ENCODE results near the gene IPPK. TPM values are rescaled to one million over a fixed set of nuclear protein-coding genes. Genes with fewer than 3 reads are reported as not detected.

IPPK gene
- polyA plus RNA-seq, 1 donor from 2014 or later, result 5.2 TPM

DNA sequence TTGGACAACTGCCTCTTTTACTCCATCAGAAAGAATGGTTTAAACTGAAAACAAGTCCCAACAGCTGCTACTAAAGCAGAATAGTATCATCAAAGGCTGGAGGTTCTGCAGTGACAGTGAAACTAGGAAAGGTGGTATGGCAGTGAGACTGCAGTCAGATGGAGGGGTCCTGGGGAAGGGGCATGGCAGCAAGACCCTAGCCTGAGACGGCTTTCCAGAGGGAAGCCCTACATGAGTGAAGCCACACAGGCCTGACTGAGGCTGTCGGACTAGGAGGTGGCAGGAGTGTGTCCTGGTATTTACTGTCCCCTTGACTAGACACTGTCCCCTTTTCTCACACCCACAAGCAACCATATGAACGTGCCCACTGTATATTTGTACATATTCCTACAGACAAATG, 40.4 kb upstream of the IPPK start:
- Mint-ChIP-seq H3K36me3 (peaks cover 9% of the 10 kb centered on the region), H3K27ac (no peak overlapping the region), H3K27me3 (no peaks in the 10 kb centered on the region), H3K9me3 (no peaks in the 10 kb centered on the region), H3K4me1 (peaks cover 6 to 18% (median 10%) of the 10 kb centered on the region in 3 donors), H3K4me3 (peak overlapping the region in 1 of 4 donors; percentile 49)

DNA sequence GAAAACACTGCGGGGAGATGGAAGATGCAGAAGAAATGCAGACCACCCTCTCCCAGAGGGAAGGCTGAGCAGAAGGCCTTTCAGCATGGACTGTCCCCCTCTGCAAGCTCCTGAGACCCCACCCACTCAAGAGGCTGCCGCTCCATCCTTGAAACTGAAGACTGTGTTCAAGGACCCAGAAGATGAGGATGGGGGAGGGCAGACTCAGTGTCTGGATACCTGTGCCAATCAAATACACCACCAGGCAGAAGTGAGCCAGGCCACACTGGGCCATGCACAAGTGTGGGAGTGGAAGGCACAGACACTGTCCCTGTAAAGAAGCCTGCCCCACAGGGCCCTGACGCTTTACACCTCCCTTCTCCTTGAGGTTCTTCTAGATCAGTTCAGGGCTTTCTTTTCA, 40.0 kb upstream of the IPPK start:
- no peak overlapping the region for H3K4me3 Mint-ChIP-seq
- H3K27me3 Mint-ChIP-seq, result no peaks in the 10 kb centered on the region
- H3K9me3 Mint-ChIP-seq, result no peaks in the 10 kb centered on the region
- H3K27ac Mint-ChIP-seq, result no peak overlapping the region
- H3K4me1 Mint-ChIP-seq, result peaks cover 6 to 18% (median 10%) of the 10 kb centered on the region in 3 donors
- H3K36me3 Mint-ChIP-seq, result peaks cover 9% of the 10 kb centered on the region

DNA sequence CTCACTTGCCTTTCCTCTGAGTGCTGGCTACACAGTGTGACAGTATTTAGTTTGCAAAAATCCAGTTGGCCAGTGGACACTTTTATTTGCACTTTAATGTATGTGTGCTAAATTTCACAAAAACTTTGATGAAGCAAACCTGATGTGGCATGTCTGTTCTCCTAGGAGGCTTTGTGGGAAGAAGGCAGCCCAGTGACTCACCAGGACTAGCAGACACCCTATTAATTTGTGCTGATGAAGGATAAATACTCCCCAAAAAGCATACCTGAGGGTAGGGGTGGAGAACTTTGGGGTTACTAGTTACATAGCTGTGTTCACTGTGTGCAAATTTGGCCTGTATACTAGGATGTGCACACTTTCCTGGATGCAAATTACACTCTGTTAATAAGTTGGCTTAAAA, 39.3 kb upstream of the IPPK start:
- Mint-ChIP-seq H3K4me1 (peaks cover 6 to 18% (median 10%) of the 10 kb centered on the region in 3 donors), H3K27ac (no peak overlapping the region), H3K36me3 (peaks cover 9% of the 10 kb centered on the region), H3K9me3 (no peaks in the 10 kb centered on the region), H3K4me3 (no peak overlapping the region), H3K27me3 (no peaks in the 10 kb centered on the region)

DNA sequence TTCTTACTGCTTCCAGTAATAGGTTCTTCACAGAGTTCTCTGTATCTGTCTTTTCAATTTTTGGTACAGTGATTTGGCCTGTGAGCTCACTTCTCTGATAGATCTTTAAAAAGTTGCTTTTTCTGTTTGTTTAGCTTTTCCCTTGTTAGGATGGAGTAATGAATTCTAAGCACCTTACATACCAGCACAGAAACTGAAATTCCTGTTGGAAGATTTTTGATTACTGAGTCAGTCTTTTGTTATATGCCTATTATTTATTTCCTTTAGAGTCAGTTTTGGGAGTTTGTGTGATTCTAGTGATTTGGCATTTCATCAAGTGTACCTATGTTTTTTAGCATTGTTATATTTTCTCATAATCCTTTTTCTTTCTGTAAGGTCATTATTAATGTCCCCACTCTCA, 37.6 kb upstream of the IPPK start:
- Mint-ChIP-seq H3K27ac (no peak overlapping the region), H3K9me3 (no peaks in the 10 kb centered on the region), H3K4me1 (peaks cover 6 to 15% (median 10%) of the 10 kb centered on the region in 3 donors), H3K4me3 (no peak overlapping the region), H3K27me3 (no peaks in the 10 kb centered on the region), H3K36me3 (peaks cover 9% of the 10 kb centered on the region)

DNA sequence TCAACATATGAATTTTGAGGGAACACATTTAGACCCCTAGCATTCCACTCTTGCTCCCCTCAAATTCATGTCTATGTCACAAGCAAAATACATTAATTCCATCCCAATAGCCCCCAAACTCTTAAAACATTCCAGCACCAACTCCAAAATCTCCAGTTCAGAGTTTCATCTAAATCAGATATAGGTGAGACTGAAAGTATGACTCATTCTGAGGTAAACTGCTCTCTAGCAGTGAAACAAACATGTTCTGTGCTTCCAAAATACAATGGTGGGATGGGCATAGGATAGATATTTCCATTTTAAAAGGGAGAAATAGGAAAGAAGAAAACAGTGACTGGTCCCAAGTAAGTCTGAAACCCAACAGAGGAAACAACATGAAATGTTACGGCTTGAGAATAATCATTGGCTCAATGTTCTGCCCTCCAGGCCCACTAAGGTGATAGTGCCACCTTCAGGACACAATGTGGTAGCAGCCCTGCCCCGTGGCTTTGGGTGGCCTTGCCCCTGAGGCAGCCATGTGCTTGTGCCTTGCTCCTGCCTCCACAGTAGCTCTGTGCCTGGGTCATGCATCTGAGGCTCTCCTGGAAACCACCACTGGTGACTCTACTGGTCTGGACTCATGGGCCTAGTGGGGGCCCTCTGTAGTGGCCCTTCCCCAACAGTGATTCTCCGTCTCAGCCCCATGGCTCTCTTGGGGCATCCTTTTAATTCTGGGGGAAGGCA, 36.4 kb upstream of the IPPK start:
- no peak overlapping the region for H3K4me3 Mint-ChIP-seq
- peaks cover 12% of the 10 kb centered on the region for H3K36me3 Mint-ChIP-seq
- no peaks in the 10 kb centered on the region for H3K9me3 Mint-ChIP-seq
- H3K4me1 Mint-ChIP-seq, result peaks cover 0 to 4% (median under 1%) of the 10 kb centered on the region in 3 donors
- peak overlapping the region in 1 of 3 donors; percentile 71 for H3K27ac Mint-ChIP-seq
- H3K27me3 Mint-ChIP-seq, result no peaks in the 10 kb centered on the region

DNA sequence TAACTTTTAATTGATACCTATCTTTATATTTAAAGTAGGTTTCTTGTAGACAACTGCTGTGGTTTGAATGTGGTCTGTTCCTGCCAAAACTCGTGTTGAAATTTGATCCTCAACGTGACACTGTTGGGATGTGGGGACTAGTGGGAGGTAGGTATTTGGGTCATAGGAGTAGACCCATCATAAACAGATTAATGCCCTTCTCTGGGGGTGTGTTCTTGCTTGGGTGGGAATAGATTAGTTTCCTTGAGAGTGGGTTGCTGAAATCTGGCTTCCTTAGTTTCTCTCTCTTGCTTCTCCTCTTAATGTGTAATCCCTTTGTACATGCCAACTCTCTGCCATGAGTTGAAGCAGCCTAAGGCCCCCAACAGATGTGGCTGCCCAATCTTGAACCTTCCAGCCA, 34.6 kb upstream of the IPPK start:
- Mint-ChIP-seq H3K4me3 (no peak overlapping the region), H3K4me1 (peaks cover 0 to 3% (median 0%) of the 10 kb centered on the region in 3 donors), H3K27ac (no peak overlapping the region), H3K36me3 (peaks cover 9% of the 10 kb centered on the region), H3K27me3 (no peaks in the 10 kb centered on the region), H3K9me3 (peaks cover 0 to 3% (median 0%) of the 10 kb centered on the region in 3 donors)

DNA sequence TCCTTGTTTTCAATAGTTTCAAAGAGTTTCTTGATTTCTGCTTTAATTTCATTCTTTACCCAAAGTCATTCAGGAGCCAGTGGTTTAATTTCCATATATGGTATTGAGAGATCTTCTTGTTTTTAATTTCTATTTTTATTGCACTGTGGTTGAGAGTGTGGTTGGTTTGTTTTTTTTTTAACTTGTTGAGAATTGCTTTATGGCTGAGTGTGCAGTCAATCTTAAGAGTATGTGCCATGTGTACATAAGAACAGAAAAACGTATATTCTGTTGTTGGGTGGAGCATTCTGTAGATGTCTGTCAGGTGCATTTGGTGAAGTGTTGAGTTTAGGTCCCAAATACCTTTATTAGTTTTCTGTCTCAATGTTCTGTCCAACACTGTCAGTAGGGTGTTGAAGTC, 26.7 kb upstream of the IPPK start:
- H3K36me3 Mint-ChIP-seq, result no peaks in the 10 kb centered on the region
- H3K27me3 Mint-ChIP-seq, result peaks cover 2% of the 10 kb centered on the region
- H3K9me3 Mint-ChIP-seq, result peaks cover 13 to 26% (median 19%) of the 10 kb centered on the region in 3 donors
- H3K27ac Mint-ChIP-seq, result no peak overlapping the region
- peaks cover 7 to 10% (median 8%) of the 10 kb centered on the region in 3 donors for H3K4me1 Mint-ChIP-seq
- peak overlapping the region in 2 of 4 donors; percentile 39 to 65 for H3K4me3 Mint-ChIP-seq

DNA sequence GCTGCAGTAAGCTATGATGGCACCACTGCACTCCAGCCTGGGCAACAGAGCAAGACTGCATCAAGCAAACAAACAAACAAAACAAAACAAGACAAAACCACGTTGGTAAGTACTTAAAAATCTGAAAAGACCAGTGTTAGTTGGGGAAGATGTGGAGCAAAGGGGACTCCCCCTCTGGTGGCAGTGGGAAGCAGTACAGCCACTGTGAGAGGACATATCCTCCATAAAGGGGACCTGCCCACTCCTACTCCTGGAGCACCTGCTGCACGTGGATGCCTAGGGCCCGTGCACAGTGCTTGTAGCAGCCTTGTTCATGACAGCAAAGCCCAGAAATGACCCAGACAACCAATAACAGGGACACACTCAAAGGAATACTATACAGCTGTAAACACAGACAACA, 17.0 kb upstream of the IPPK start:
- no peak overlapping the region for H3K27ac Mint-ChIP-seq
- peaks cover under 1% of the 10 kb centered on the region for H3K27me3 Mint-ChIP-seq
- H3K4me3 Mint-ChIP-seq, result no peak overlapping the region
- peaks cover 0 to 9% (median 5%) of the 10 kb centered on the region in 3 donors for H3K9me3 Mint-ChIP-seq
- peaks cover 5% of the 10 kb centered on the region for H3K36me3 Mint-ChIP-seq
- peaks cover 4 to 5% (median 5%) of the 10 kb centered on the region in 3 donors for H3K4me1 Mint-ChIP-seq

DNA sequence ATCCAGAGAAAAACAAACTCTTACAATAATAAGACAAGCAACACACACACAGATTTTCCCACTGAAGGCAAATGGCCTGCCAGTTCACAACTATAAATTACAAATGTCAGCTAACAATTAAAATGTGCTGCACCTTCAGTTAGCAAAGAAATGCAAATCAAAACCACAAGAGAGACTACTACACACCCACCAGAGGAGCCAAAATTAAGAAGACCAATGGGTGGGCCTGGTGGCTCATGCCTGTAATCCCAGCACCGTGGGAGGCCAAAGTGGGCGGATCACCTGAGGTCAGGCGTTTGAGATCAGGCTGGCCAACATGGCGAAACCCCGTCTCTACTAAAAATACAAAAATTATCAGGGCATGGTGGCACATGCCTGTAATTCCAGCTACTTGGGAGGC, 15.1 kb upstream of the IPPK start:
- H3K4me3 Mint-ChIP-seq, result peak overlapping the region in 1 of 4 donors; percentile 17
- H3K36me3 Mint-ChIP-seq, result no peaks in the 10 kb centered on the region
- H3K27ac Mint-ChIP-seq, result no peak overlapping the region
- H3K4me1 Mint-ChIP-seq, result peaks cover 4 to 5% (median 5%) of the 10 kb centered on the region in 3 donors
- H3K27me3 Mint-ChIP-seq, result peaks cover 1% of the 10 kb centered on the region
- H3K9me3 Mint-ChIP-seq, result no peaks in the 10 kb centered on the region

DNA sequence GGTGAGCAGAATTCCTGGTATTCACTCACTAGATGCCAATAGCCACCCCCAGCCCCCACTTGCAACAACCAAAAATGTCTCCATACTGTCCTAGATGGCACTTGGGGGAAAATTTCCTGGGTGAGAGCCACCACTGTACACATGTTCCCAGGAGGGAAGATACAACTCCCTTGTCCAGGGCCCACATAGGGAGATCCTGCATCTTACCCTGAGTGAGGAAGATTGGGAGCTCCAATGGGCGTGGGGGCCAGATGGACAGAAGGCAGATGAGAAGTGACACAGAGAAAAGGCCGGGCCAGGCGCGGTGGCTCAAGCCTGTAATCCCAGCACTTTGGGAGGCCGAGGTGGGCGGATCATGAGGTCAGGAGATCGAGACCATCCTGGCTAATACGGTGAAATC, 12.3 kb upstream of the IPPK start:
- peaks cover 1% of the 10 kb centered on the region for H3K27me3 Mint-ChIP-seq
- H3K36me3 Mint-ChIP-seq, result no peaks in the 10 kb centered on the region
- no peaks in the 10 kb centered on the region for H3K9me3 Mint-ChIP-seq
- H3K4me3 Mint-ChIP-seq, result no peak overlapping the region
- H3K27ac Mint-ChIP-seq, result peak overlapping the region in 1 of 3 donors; percentile 59
- H3K4me1 Mint-ChIP-seq, result peaks cover 4 to 5% (median 5%) of the 10 kb centered on the region in 3 donors

DNA sequence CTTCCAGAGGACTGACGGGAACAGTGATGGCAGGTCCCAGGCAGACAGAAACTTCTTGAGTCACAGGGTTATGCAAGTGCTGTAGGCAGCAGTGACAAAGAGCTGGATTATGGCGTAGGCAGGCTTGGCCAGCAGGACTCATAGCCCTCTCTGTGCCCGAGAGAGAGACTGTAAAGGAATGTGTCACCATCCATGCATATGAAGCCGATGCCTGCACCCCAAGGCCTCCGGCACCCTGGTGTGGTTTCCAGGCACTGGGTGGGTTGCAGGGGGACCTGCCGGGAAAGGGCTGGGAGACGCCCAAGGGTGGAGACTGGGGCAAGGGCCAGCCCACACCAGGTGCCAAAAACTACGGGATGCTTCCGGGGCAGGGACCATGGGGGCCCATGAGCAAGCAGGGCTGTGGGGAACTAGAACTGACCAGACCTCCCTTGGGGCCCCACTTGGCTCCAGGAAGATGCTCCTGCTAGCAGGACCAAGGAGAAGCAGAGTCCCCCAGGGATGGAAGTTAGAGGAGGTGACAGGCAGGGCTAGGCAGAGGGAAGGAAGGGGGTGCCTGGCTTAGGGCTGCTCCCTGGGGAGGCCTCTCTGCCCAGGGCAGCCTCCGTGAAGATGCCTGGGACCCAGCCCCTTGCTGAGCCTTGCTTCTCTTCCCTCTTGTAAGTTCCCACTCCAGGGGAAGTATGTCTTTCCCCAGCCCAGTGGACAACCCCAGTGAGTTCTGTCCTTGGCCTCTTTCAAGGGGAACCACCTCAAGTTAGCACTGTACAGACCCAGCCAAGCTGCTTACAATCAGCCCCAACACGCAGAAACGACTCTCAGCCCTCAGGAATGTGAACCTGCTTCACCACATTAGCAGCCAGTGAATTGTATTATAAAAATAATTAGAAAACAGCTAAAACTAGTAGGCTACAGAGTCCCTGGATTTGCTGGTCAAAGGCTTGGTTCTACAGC, 10.5 kb upstream of the IPPK start:
- H3K4me1 Mint-ChIP-seq, result peaks cover 4 to 5% (median 5%) of the 10 kb centered on the region in 3 donors
- no peak overlapping the region for H3K4me3 Mint-ChIP-seq
- H3K27me3 Mint-ChIP-seq, result peaks cover 1% of the 10 kb centered on the region
- H3K9me3 Mint-ChIP-seq, result no peaks in the 10 kb centered on the region
- H3K36me3 Mint-ChIP-seq, result no peaks in the 10 kb centered on the region
- H3K27ac Mint-ChIP-seq, result no peak overlapping the region

DNA sequence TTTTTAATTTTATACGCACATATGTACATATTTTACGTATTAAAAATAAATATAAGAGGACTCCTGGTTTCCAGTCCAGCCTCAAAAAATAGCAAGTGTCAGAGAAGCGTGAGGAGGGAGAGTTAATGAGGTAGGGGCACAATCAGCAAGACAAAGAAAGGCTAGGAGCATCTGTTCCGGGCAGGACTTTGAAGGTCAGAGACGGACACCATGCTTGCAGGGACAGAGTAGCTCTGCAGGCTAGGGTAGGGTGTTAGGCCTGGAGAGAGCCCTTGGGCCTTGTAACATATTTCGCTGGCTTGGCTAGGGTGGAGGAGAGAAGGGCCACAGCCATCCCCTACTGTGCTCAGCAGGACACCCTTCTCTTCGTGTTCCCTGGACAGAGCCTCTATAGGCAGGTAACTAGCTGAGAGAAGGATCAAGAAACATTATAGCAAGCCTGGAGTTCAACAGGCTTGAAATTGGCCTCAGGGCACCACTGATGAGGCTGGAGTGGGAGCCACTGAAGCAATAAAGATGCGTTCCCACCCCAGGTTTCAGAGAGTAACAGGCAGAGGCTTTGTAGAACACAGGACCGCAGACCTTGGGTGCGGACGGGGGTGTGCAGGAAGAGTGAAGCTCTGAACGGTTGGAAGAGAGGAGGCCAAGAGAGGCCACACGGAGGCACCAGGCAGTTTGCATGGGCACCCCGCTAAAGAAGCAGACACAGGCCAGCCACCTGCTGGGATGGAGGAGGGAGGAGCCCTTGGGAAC, 9.7 kb upstream of the IPPK start:
- Mint-ChIP-seq H3K4me3 (no peak overlapping the region), H3K27me3 (peaks cover 1% of the 10 kb centered on the region), H3K9me3 (no peaks in the 10 kb centered on the region), H3K4me1 (peaks cover 0 to 3% (median 0%) of the 10 kb centered on the region in 3 donors), H3K27ac (no peak overlapping the region), H3K36me3 (peaks cover 1% of the 10 kb centered on the region)

DNA sequence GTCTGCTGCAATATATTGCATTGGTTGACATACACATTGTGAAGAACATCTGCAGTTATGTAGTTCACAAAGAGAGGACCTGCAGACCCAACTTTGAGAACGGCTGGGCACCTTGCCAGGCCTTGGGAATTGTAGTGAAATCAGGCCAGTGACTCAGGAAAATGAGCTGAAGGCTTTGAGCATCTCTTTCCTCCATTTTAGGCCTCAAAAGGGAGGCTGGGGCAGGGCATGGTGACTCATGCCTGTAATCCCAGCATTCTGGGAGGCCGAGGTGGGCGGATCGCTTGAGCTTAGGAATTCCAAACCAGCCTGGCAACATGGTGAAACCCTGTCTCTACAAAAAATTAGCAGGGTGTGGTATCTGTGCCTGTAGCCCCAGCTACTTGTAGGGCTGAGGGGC, 1.4 kb upstream of the IPPK start:
- no peaks in the 10 kb centered on the region for H3K27me3 Mint-ChIP-seq
- no peaks in the 10 kb centered on the region for H3K9me3 Mint-ChIP-seq
- H3K4me3 Mint-ChIP-seq, result peak overlapping the region in 3 of 4 donors; percentile 34 to 96 (median 63)
- H3K27ac Mint-ChIP-seq, result peak overlapping the region in 1 of 3 donors; percentile 97
- peaks cover 5% of the 10 kb centered on the region for H3K36me3 Mint-ChIP-seq
- H3K4me1 Mint-ChIP-seq, result peaks cover 0 to 21% (median 15%) of the 10 kb centered on the region in 3 donors

DNA sequence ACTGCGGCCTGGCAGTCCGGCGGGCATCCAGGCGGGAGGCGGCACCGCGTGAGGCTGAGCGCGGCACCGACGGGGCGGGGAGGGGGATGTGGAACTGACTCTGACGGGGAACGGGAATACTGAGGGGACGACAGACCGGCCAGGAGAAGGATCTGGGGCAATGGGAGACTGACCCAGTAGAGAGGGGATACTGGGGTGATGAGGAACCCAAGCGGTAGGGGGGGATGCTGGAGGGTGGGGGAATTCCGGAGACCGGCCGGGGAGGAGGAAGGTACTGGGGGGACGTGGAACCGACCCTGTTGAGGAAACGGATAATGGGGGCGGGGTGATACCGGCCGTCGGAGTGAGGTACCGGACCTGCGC, 423 bp downstream of the IPPK start:
- no peaks in the 10 kb centered on the region for H3K9me3 Mint-ChIP-seq
- H3K36me3 Mint-ChIP-seq, result peaks cover 6% of the 10 kb centered on the region
- H3K27me3 Mint-ChIP-seq, result no peaks in the 10 kb centered on the region
- H3K27ac Mint-ChIP-seq, result peak overlapping the region; percentile 86 to 94 (median 93)
- H3K4me1 Mint-ChIP-seq, result peaks cover 11 to 33% (median 16%) of the 10 kb centered on the region in 3 donors
- H3K4me3 Mint-ChIP-seq, result peak overlapping the region; percentile 92 to 97 (median 96)

Data from IgD-negative memory B cell (primary cell).